K562 (cell line): ENCODE measurements around the gene ZNF548.

Experiments
- BCOR ChIP-seq: fragments of 450-650 bp; IDR thresholded peaks from 2 replicates; pipeline ENCODE4 v1.6.1; 2016
- EP300 ChIP-seq: IDR thresholded peaks from 2 replicates; pipeline ENCODE4 v1.6.1; 2012; ENCODE audit warnings: low read length, improper control_type of control experiment
- RNF2 ChIP-seq: sonication (generic); IDR thresholded peaks from 2 replicates; pipeline ENCODE4 v1.6.1; 2016
- UBTF ChIP-seq, 2 experiments: IDR thresholded peaks; 2 replicates each; pipeline ENCODE4 v1.6.1; 2012; ENCODE audit warnings: improper control_type of control experiment in 2 of 2, low read depth in 2 of 2, low read length in 2 of 2, borderline replicate concordance in 1 of 2

GRCh38 chr19:57355916-57356315, 33.7 kb upstream of the ZNF548 start:
- TF ChIP-seq BCOR (no peak), RNF2 (no peak), EP300 (no peak), UBTF (IDR thresholded peaks at IDR 0.05; ENCODE audit: borderline replicate concordance in 1 of 2, low read depth in 2 of 2, low read length in 2 of 2) (no peak)
